ENCODE results near the gene NFRKB.
"Not testable (repeated sequence)": the region's sequence is repeated elsewhere in the genome, so short reads cannot be mapped to it uniquely, and the experiment has no call there.

Gene NFRKB

DNA sequence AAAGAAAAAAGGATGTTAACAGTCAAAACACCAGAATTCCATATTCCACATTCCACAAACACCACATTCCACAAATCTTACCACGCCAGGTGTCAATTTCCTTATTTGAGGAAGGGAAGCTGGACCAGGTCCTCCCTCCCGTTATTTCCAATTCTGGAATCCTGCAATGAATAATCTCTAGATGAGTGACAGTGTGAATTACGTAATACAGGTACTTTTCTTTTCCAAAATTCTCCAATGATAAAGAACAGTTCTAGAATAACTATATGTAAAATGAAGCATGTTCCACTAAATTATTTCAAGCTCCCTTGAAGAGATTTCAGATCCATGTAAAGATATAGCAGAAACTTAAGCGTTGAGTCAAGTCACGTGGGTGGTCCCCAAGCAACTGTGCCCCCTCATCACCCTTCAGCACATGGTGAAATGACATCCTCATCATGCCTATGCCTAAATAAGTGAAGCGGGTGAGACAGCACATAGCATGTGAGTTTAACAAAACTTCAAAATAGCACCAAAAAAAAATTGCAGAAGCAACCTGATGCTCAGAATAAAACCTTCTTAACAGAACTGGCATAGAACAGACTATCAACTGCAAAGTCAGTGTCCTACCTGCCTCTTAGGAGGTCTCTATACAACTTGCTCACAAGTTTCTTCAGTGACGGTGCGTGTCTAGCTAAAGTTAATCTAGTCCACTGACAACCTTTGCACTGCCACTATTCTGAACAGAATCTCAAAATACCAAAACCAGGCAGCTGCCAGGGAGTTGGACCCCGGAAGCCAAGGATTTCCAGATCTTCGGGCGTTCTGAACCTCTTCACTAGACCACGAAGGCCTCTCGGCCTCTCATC is 876 bp downstream of the NFRKB start:
- no peak for DNase-seq (ENCODE audit: low read depth)

- DNase-seq (ENCODE audit: low read depth): no peak
Measured at GRCh38 chr11:129888451-129888850, 6.9 kb downstream of the NFRKB start.

DNA sequence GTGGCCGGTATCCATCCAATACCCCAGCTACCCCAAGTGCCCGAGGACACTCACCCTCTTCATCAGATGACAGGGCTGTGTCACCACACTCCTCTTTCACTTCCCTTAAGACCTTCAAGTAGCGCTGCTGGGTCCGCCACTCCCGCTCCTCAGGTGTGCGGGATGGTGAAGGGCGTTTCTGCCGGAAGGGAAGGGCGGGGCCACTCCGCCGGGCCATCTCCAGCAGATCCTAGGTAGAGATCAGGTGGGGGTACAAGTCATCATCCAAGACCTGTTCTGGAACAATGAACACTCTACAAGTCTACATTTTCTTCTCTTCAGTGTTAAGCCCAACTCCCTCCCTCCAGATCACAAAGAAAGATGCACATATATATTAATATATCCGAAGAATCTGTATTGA is 10.0 kb downstream of the NFRKB start:
- no peak for DNase-seq (ENCODE audit: low read depth)

GRCh38 chr11:129884581-129884980 is 10.8 kb downstream of the NFRKB start:
- DNase-seq (ENCODE audit: low read depth): no peak

DNA sequence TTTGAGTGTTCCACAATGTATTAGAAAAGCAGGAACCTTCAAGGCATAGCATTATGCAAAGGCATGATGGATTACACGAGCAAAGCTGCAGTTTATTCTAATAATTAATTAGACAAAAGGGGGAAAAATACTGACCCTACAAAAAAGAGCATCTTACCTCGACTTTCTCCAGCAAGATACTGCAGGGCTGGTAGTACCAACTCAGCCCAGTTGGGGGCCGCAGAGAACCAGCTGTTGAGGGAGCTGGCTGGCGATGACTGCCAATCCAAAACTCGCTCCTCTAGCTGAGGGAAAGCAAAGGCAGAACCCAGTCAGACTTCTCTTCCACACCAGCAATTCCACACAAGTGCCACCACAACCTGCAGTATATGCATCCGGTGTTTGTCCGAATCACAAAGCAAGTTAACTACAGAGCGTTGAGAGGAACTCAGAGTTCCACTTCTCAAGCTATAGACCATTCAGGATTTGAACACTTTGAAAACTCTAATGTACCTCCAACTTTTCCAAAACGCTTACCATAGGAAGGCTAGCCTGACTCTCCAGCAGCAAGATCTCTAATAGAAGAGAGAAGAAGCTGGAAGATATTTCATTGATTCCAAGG is 13.7 kb downstream of the NFRKB start:
- no peak for DNase-seq (ENCODE audit: low read depth)

DNA sequence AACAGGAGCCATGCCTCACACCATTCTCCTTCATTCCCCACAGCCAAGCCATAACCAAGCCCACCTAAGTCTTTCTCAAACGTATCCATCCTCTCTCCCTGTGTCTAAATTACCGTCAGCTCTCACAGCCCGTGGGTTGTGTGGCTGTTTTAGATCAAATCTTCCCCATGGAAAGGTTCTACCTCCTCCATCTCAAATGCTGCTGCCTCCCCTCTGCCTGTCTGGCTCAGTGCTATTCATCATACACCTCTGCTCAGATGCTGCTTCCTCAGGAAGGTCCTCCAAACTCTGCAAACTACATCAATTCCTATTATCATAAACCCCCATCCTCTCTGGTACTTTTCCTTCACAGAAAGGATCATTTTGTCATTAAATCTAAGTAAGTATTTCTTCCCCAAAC is 15.1 kb downstream of the NFRKB start:
- no peak for DNase-seq (ENCODE audit: low read depth)

GRCh38 chr11:129871914-129872313 is 23.5 kb downstream of the NFRKB start:
- no peak for DNase-seq (ENCODE audit: low read depth)

- DNase-seq (ENCODE audit: low read depth): not testable (repeated sequence)
Measured at GRCh38 chr11:129868626-129869025, 26.8 kb downstream of the NFRKB start.

GRCh38 chr11:129866311-129866710 is 29.1 kb downstream of the NFRKB start:
- DNase-seq (ENCODE audit: low read depth): no peak

DNA sequence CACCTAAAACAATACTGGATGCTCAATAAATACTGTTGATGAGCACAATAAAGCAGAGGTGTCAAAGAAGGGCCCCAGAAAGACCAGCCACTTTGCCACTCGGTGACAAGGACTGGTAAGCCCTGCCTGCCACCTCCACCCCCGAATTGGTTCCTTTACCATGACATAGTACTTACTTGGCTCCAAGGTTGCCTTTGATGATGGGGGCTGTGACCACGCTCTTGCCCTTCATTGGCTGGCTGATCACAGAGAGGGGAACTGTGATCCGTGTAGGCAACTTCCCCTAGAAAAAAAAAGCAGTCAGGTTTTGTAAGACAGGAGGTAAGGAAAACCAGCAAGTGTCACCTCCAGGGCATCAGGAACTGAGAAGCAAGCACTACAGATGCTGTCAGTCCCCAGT is 29.7 kb downstream of the NFRKB start:
- no peak for DNase-seq (ENCODE audit: low read depth)

DNA sequence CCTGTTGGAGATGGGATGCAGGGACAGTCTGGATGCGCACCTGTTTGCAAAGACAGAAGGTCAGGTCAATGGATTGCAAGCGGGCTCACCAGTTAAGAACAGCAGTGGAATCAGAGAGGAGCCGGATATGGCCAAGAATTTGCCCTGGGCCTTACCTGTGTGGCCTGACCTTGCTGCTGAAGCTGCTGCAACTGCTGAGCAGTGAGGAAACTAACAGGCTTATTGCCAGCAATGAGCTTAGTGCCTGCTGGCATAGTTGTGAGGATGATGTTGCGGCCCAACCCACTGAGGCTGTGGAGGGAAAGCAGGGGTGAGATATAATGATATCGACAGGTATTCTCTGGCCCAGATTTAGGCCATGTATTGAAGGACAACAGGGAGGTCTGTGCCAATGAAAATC is 30.6 kb downstream of the NFRKB start:
- no peak for DNase-seq (ENCODE audit: low read depth)

DNA sequence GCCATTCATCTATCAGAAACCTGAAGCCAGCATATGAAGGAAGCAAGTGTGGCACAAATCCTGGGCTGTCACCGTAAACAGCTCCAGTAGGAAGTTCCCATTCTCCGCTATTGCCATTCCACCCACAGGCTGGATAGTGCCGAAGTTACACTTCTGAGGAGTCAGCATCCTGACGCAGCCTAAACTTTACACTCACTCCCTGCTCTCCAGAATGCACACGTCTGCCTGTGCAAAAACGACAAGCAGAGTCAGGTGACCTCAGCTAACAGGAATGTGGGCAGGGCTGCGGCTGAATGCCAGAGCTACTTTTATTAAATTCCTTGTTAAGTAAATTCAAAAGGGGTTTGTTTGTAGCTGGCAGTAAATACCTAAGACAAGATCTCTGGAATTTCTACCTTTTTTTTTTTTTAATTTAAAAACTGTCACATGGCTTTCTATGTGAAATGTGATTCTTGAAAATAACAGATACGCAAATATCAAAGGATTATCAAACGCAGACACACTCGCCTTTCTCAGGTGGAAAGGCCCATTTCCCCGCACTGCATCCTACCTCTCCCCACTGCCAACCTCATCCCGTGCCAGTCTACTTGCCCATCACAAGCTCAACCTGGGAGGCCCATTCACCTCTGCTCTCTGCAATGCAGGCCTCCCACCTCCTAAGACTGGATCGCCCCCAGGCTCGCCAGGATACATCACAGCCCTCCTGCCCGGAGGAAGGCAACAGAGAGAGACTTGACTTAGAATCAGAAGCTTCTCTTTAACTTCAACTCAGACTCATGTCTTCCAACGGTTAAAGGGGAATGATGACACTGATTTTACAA is 33.5 kb downstream of the NFRKB start:
- no peak for DNase-seq (ENCODE audit: low read depth)

- DNase-seq (ENCODE audit: low read depth): no peak
Measured at GRCh38 chr11:129856036-129856435, 39.3 kb downstream of the NFRKB start.

GRCh38 chr11:129855086-129855485 is 40.3 kb downstream of the NFRKB start:
- DNase-seq (ENCODE audit: low read depth): no peak

DNA sequence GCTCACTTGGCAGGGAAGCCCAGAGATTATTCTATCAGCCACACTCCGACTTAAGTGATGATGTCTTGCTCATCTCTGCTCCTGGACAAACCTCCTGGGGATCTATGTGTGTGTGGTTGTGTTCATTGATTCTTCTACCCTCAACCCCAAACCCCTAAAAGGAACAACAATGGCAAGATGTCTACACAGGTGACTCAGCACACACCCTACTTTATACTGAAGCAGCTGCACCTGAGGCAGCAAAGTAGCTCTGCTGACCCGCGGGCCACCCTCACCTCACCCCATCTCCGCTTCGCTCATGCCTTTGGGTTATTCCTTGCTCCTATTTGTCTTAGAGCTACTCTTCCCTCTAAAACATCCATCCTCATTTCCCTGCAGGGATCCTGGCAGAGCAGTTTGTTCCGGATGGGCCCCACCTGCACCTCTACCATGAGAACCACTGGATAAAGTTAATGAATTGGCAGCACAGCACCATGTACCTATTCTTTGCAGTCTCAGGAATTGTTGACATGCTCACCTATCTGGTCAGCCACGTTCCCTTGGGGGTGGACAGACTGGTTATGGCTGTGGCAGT is 41.1 kb downstream of the NFRKB start:
- no peak for DNase-seq (ENCODE audit: low read depth)

DNA sequence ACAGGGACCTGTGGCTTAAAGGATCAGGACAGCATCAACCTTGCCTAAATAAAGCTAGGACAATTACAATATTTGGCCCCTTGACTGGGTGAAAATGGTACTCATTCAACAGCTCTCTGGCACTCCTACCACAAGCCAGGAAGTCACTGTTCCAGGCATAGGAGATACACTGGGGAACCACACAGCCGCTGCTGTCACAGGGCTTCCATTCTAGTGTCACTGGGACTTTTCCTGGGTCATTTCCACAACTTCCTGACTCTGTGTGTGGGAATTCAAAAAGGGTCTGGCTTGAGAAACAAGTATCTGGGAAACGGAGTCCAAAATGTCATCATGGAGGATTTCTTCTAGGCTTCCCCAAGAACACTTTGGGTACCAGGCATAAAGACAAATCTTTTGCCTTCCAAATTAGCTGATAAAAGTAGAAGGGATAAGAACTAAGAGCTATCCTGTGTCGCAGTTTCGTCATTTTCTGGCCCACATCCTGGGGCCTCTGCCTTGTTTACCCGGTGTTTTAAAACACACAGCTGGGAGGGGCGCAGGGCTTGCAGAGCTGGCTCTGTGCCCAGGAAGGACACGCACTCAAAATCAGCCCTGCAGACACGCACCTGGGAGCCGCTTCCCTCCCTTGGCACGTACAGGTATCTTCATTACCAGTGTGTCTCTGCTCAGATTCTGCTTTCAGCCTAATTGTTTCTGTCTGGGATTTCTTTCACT is 41.7 kb downstream of the NFRKB start:
- DNase-seq (ENCODE audit: low read depth): peak; percentile 30

GRCh38 chr11:129852125-129852740 is 43.1 kb downstream of the NFRKB start:
- DNase-seq (ENCODE audit: low read depth): no peak

GRCh38 chr11:129849447-129850130 is 45.8 kb downstream of the NFRKB start:
- DNase-seq (ENCODE audit: low read depth): no peak

DNA sequence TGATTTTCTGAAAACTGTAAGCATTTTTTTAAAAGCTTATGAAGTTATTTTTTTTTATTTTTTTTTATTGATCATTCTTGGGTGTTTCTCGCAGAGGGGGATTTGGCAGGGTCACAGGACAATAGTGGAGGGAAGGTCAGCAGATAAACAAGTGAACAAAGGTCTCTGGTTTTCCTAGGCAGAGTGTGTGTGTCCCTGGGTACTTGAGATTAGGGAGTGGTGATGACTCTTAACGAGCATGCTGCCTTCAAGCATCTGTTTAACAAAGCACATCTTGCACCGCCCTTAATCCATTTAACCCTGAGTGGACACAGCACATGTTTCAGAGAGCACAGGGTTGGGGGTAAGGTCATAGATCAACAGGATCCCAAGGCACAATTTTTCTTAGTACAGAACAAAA is 48.0 kb downstream of the NFRKB start:
- DNase-seq (ENCODE audit: low read depth): not testable (repeated sequence)

GRCh38 chr11:129846508-129847335 is 48.7 kb downstream of the NFRKB start:
- DNase-seq (ENCODE audit: low read depth): no peak
